Amniotic epithelial cell (primary cell): ENCODE results near the gene AACS.
"Not testable (repeated sequence)": the region's sequence is repeated elsewhere in the genome, so short reads cannot be mapped to it uniquely, and the experiment has no call there.

Source experiments
- DNase-seq: peaks from one replicate; pipeline ENCODE4 v3.0.0-alpha.2; 2010; ENCODE audit warnings: low read depth

Gene AACS

DNA sequence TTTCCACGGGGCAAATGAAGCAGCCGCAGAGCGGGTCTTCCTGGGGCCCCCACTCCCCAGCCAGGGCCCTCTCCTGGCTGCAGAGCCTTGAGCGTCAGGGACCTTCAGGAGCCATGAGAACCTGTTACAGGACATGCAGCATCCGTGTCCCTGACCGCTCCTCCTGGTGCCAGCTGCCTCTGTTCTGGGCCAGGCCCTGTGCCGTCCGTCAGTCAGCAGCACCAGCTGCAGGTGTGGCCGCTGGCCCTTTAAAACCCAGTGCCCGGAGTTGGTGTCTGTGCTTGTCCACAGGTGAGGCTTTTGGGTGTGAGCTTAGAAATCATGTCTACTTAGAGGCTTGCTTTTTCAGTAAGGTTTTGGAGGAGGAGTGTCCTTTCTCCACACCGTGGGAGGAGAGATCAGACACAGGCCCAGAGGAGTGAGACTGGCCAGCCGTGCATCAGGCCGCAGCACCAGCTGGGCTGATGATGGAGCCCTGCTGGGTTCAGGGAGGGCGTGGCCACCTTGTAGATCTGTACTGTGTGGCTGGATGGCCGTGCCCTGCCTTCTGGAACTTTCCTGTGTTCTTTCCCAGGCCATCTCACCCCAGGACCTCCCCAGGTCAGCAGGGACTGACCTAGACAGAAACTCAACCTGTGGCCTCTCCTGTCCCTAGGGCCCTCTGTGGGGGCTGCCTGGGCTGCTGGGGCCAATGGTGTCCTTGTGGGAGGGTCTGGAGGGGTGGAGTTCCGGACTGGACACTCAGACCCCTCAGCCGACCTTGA, 27.1 kb downstream of the AACS start:
- DNase-seq: peak; percentile 16

DNA sequence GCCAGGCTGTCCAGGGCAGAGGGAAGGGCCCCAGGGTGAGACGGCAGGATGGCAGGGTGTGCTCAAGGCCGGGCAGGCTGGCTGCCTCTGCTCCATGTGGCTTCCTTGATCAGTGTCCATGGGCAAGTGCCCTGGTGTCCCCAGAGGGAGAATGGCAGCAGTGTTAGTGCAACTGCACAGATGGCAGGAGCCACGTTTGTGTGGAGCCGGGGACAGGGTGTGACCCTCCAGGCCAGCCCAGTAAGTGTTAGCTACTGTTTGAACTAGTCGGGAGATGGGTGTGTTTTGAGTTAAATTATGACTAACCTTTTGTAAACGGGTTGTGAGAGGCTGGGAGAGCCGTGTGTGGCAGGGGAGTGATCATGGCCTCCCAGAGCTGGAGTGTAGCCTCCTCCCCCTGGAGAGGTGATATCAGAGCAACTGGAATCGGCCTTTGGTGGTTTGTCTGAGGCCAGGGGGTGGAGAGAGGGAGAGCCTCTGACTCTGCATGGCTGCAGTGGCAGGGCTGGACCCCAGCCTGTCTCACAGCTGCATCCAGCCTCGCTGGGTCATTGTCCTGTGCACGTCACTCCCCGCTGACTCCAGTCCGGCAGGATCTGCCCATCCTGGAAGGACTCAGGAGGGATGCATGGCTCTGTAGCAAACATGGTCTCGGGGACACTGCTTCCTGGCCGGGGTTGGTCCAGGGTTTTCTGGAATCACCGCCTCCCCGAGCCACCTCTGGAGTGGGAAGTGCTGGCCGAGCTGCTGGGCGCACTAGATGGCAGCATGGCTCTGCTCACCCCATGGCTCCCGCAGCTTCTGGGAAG, 27.8 kb downstream of the AACS start:
- peak; percentile 68 for DNase-seq

DNA sequence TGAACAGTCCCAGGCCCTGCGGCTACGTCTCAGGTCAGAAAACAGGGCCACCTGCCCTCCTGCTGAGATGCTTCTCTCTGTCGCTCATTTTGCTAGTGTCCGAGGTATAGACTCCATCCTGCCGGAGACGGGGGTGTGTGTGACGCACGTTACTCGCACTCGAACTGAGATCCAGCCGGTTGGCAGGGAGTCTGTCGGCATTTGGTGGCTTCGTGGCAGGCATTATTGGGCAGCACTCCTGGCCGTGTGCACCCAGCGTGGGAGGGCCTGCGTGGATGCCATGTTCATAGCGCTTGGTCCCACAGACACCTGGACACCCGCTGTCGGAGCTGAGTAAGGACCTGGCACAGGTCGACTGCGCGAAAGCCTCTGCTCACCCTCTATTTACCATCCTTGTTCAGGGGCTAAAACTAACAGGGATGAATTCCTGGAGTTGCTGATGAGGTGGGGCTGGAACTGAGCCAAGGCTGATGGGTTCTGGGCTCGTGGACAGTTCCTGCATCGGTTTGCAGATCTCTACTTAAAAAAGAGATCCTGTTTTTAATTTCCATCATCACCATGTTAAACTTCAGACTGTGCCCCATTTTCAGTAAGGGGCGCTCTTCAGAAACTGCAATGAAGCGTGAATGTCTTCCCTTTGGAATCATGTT, 28.6 kb downstream of the AACS start:
- DNase-seq: no peak

DNA sequence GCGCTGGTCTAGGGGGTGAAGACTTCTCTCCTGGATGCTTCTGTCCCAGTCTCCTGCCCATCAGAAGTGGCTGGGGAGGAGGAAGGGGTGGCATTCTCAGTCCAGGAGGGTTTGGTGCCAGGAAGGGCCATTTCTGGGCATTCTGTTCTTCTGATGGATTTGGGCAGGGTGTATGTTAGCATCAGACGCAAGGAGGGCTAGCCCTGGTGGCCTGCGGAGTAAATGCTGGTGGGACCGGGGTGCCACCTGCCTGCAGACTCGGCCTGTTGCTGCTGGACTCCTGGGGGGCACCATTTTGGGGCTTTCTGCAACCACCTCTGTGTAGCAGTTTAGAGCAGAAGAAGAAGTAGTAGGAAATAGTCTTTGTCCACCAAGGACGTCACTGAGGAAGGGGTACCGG, 31.7 kb downstream of the AACS start:
- DNase-seq: no peak

DNA sequence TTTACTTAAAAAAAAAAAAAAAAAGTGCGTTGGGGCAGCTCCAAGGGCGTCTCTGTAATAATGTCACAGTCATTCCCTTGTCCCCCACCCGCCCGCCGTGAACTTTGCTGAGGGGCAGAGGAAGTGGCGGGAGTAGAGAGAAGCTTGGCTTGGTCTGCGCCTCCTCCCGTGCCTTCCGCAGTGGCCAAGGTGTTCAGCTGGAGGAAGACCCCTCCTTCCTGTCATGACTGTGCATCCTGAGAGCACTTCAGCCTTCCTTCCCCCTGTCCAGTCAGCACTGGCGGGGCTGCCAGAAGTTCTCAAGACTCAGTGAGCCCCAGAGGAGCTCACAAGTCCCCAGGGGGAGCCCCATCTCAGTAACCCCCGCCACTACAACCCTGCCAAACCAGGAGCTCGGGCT, 32.2 kb downstream of the AACS start:
- no peak for DNase-seq

DNA sequence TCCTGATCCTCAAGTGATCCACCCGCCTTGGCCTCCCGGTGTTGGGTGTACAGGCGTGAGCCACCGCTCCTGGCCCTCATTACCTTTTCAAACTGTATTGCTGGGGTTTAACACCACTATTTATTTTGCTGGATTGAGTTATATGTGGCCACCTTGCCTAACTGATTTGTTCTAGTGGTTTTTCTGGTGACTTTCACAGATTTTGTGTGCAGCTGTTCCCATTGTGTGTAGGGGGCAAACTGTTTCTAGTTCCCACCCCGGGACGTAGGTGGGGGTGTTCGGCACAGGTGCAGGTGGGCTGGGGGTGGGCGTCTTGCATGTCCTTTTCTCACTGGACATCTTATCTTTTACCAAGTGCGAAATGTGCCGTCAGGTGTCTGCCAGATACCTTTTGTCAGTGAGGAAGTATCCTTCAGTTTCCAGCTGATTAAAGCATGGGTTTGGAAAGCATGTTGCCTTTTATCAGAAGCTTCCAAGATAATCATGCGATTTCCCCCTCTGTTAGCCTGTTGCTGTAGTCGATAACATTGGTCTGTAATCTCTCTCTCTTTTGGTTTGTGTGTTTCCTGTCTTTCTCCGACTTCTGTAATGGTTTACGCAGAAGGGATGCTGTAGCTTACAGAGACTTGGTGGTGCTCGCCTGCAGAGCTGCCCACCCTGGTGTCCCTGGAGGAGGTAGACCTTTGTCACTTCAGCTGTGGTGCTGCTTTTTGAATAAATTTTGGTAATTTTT, 33.6 kb downstream of the AACS start:
- DNase-seq: no peak

DNA sequence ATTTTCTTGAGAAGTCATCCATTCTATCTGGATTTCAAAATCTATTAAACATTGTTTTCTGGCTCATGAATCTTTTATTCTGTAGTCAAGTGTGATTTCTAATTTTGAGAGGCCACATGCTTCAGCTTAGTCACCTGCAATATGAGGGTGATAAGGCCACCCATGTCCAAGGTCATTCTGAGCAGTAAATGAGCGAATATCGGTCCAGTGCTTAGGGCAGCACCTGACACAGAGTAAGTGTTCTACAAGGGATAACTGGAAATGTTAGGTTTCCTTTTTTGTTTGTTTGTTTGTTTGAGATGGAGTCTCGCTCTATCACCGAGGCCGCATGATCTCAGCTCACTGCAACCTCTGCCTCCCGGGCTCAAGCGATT, 34.2 kb downstream of the AACS start:
- no peak for DNase-seq

DNA sequence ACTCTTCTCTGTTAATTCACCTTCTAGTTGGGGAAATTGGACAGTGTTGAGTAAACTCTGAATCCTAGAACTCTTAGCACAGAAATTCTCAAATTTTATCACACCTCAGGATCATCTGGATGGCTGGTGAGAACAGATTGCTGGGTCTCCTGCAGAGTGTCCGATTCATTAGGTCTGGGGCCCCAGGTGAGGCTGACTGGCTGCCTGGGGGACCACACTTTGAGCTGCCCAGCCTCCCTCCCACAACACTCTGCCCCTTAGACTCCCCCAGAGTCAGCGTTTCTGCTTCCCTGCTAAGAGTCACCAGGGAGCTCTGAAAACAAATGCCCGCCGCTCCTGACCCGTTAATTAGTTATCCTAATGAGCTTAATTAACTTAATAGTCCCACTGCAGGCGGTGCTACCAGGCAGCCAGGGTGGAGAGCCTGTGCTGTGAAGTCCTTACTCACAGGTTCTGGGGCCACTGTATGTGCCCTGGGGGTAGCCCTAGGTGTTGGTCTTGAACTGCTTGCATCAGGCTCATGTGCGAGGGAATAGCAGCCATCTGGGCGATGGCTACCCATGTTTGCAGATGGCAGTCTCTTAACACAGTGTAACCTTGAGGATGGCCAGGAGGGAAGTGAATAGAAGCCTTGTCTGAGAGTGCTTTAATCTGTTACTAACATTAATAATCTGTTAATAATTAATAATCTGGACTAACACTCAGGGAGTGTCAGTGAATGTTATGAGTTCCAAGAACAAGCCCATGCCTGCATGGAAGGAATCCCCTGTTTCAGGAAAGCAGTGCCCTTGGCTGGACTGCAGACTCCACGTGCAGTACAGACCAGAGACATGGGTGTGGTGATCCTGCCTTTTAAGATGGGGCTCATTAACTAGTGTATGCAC, 35.6 kb downstream of the AACS start:
- no peak for DNase-seq

DNA sequence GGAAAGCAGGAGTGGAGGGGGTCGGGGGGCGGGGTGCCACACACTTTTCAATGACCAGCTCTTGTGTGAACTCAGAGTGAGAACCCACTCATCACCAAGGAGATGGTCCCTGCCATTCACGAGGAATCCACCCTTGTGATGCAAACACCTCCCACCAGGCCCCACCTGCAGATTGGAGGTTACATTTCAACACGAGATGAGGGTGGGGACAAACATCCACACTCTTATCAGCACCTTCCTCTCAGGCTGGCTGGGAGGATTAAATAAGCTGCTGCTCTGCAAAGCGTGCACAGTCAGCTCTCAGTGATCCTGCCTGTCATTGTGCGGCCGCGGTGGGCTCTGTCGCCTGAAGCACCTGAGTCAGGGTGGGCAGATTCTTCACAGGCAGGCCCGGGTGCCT, 39.7 kb downstream of the AACS start:
- DNase-seq: no peak

DNA sequence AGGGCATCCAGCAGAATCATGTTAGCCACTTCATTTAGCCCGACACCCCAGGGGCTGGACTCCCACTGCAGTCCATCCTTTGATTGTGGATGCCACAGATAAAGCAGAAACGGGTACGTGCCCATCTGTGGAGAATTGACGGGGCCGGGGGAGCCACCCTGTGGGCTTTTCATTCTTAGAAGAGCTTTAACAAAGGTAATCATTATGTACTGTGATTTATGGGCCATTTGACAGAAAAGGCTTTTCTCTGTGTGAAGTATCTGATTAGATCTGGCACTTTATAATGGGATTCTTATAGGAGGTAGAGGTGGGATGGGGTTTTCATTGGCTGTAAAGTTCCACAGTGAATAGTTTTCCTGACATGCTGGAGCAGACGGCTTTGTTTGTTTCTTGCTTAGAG, 40.4 kb downstream of the AACS start:
- no peak for DNase-seq

DNA sequence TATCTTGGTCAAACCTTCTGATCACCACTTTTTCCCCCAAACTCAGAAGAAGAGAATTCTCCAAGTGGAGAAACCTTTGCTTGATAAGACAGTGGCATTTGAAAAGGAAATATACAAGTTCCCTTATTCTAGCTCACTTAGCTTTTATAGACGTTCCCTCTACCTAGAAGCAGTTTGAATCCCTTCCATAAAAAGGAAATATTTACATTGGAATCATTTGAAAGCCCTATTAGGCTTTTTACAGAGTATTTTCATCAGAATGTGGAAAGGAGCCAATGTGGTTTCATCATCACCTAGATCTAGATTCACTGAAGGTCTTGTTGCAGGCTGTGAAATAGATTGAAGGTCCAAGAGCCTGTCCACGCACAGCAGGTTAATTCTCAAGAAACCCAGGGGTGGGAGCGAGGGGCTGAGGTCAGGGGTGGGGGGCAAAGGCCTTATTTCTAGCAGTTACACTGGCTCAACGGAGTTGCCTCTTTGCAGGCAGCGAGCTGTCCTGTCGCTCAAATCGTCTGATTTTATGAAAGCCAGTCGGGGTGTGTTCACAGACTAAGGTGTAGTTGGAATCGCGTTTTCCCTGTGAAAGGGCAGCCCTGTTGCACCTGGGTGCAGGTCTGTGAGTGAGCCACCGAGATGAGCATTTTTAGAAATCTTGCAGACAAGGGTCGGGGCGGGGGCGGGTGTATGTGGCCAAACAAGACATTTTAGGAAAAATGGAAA, 45.6 kb downstream of the AACS start:
- DNase-seq: peak; percentile 66

DNA sequence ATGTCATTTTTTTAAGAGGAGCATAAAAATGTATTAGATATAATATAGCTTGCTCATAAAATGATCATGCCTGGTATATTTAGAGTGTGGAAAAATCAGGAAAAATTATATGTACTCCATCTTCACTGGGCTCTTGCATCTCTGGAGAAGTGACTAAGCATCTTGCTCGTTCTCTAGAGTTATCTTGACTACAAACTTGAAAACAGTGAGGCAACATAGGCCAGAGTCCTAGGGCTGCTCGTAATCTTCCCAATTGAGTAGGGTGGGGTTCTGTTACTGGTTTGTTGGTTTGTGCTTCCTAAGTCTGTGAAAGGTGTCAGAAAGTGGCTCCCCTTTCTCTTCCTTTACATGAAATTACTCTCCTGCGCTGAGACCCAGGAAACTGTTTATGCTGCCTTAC, 46.2 kb downstream of the AACS start:
- DNase-seq: peak; percentile 31

DNA sequence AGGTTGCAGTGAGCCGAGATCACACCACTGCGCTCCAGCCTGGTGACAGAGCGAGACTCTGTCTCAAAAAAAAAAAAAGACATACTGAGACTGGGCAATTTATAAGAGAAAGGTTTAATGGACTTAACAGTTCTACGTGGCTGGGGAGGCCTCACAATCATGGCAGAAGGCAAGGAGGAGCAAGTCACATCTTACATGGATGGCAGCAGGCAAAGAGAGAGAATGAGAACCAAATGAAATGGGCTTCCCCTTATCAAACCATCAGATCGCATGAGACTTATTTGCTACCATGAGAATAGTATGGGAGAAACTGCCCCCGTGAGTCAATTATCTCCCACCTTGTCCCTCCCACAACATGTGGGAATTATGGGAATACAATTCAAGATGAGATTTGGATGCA, 47.4 kb downstream of the AACS start:
- DNase-seq: not testable (repeated sequence)

DNA sequence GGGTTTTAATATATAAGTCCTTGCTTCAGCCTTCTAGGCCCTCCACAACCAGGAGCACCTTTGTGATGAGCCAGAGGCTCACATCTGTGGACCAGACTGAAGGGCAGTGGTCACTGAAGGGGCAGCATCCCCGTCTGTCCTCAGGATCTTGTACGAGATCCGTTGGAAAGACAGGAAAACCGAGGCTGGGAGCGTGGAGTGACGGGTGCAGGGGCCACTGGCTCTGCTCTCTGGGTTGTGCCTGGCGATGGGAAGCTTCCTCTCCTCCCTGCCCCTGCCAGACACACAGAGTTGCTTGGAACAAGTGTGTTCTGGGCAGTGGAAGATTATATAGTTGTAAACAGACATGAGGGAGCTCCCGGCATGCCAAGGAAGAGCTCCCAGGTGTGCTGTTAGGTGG, 48.0 kb downstream of the AACS start:
- DNase-seq: no peak

DNA sequence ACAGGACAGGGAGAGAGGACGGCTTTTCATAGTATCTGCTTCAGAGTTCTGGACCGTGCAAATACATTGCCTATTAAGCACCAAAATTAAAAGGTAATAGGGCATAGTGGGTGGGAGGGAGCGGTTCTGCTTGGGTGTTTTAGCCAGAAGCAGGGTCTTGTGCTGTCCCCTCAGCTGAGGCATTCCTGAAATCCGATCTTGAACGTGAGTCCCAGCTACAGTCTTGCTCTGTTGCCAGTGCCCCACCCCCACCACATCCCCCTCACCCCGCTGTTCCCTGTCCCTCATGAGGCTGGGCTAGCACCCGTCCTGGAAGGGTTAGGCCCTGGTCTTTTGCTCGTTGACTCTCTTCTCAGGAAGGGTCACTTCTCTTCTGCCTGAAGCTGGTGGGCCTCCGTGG, 48.6 kb downstream of the AACS start:
- no peak for DNase-seq

DNA sequence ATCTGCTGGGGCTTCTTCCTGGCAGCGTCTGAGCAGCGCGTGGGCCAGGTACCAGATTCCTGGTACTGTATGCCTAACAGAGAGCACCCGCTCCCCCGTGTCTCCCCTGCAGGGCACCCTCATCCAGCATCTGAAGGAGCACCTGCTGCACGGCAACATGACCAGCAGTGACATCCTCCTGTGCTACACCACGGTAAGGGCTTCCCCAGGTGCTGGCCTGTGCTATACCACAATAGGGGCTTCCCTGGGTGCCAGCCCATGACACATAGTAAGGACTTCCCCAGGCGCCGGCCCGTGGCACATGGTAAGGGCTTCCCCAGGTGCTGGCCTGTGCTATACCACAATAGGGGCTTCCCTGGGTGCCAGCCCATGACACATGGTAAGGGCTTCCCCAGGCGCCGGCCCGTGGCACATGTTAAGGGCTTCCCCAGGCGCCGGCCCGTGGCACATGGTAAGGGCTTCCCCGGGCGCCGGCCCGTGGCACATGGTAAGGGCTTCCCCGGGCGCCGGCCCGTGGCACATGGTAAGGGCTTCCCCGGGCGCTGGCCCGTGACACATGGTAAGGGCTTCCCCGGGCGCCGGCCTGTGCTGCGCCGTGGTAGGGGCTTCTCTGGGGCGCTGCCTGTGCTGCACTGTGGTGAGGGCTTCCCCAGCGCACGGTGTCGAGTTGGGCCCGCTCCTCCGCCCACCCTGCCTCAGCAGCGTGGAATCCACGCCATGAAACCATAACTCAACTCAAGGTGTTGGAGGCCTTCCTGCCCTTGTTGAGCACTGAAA, 49.3 kb downstream of the AACS start:
- no peak for DNase-seq

DNA sequence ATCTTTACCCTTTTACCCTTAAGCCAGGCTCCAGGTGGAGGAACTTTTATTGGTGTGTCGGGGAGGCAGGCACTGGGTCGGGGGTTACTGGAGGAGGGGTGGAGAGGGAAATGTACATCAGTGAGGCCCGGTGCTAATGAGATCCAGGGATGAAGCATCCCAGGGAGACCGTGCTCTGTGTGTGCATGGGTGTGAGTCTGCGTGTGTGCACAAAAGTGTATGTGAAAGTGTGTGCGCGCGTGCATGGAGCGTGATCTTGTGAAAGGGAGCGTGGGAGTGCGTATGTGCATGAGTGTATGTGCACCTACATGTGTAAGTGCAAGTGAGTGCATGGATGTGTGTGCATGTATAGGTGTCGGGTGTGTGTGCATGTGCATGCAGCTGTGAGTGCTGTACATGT, 55.3 kb downstream of the AACS start:
- DNase-seq: no peak

DNA sequence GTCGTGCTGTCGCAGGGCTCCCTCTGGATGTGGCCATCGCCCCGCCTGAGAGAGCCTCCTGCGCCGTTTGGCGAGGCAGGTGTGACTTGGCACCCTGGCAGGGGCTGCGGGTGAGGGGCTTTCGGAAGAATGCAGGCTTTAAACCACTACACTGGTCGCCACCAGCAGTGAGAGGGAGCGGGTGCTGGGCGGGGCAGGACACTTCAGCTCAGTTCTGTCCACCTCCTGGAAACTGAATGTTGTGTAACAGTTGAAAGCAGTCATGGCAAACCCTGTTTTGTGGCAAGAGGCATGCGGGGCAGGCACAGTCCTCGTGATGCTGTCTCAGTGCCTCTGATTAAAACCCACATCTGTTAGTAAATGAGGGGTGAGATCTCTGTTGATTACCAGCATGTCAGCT, 55.9 kb downstream of the AACS start:
- DNase-seq: peak; percentile 9

DNA sequence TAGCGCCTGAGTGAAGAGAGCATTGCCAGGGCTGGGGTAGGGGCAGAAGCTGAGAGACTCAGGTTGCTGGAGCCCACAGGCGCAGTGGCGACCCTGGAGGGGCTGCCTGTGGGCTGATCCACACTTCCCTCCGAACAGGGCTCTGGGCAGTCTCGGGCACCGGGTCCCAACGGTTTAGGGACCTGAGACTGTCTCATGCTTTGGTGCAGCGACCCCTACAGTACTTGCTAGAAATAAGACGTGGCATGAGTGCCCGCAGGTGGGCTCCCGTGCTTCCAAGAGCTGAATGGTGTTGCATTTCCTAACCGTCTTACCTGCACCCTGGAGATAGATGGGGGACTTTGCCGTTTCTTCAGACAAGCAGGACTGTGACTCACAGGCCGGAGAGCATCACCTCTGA, 57.4 kb downstream of the AACS start:
- DNase-seq: no peak
